Duodenal mucosa (tissue), 2 donors: Measurements from ENCODE around the gene EFCAB8.
"Not testable (repeated sequence)": the region's sequence is repeated elsewhere in the genome, so short reads cannot be mapped to it uniquely, and the experiment has no call there.

Experiments
- H3K27ac ChIP-seq: one replicate; pipeline ENCODE4 v1.7.0; 2013; ENCODE audit warnings: low read depth, low read length
- H3K27me3 ChIP-seq, 2 donors: one replicate each; pipeline ENCODE4 v1.7.0; 2013; ENCODE audit warnings: low read length in 2 of 2, control low read depth in 1 of 2; ENCODE audit not compliant: insufficient read depth in 2 of 2, control insufficient read depth in 1 of 2
- H3K36me3 ChIP-seq, 2 donors: one replicate each; pipeline ENCODE4 v1.7.0; 2013; ENCODE audit warnings: low read length in 2 of 2, control low read depth in 1 of 2; ENCODE audit not compliant: insufficient read depth in 2 of 2, control insufficient read depth in 1 of 2
- H3K4me1 ChIP-seq, 2 donors: one replicate each; pipeline ENCODE4 v1.7.0; 2013; ENCODE audit warnings: low read length in 2 of 2, control low read depth in 1 of 2; ENCODE audit not compliant: insufficient read depth in 2 of 2, control insufficient read depth in 1 of 2
- H3K4me3 ChIP-seq, 2 donors: one replicate each; pipeline ENCODE4 v1.7.0; 2013; ENCODE audit warnings: low read length in 2 of 2, low read depth in 1 of 2
- H3K9ac ChIP-seq, 2 donors: one replicate each; pipeline ENCODE4 v1.7.0; 2013; ENCODE audit warnings: low read length in 2 of 2, low read depth in 1 of 2
- H3K9me3 ChIP-seq, 2 donors: one replicate each; pipeline ENCODE4 v1.7.0; 2013; ENCODE audit warnings: low read length in 2 of 2, control low read depth in 1 of 2; ENCODE audit not compliant: control insufficient read depth in 1 of 2

Gene EFCAB8

GRCh38 chr20:32974204-32975064, 115.7 kb downstream of the EFCAB8 start:
- H3K27ac ChIP-seq, H3K27me3 ChIP-seq, H3K4me3 ChIP-seq, H3K9ac ChIP-seq, H3K36me3 ChIP-seq, H3K9me3 ChIP-seq: not testable (repeated sequence)
- peaks cover 12 to 23% of the 10 kb centered on the region in 2 donors for H3K4me1 ChIP-seq

- not testable (repeated sequence) for H3K4me3 ChIP-seq, H3K27ac ChIP-seq
Measured at GRCh38 chr20:32975121-32975520, 116.4 kb downstream of the EFCAB8 start.

DNA sequence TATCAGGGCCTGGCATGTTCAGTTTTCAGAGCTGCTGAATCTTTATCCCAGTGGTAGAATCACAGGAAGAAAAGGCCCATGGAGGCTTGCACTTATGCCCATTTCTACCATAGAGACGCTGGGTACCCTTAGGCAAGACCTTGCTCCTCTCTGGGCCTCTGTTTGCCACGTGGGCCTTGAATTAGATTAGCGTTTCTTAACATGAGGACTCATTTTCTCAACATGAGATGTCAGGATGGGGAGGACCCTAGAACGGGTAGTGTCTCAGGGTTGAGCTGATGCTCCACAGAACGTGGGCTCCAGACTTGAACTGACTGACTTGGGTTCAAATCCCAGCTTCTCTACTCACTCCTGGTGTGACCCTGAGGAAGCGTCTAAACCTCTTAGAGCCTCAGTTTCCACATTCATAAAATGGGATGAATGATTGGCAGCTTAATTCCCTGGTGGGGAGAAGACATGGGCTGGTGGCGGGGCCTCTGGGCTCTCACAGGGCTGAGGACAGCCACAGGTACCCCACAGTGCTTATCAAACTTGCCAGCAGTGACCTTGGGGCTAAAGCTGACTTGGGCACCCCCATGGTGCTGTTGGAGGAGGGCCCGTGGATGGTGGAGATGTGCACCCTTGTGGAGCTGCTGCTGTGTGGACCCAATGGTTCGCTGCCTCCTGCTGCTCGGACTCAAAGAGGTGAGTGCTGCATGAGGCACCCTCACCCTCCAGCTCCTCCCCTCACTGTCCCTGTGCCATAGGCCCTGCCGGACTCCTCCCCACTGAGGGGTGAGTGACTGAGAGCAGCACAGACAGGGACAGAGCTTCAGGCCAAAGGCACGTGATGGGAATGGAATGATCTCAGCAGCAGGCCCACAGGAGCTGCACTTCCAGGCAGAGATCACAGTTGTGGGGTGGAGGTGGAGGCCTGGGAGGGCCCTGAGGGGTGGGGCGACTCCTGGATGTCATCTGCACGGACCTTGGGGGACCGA, 117.3 kb downstream of the EFCAB8 start:
- no peaks in the 10 kb centered on the region for H3K27me3 ChIP-seq
- no peak overlapping the region for H3K27ac ChIP-seq
- H3K9me3 ChIP-seq, result no peaks in the 10 kb centered on the region
- H3K36me3 ChIP-seq, result no peaks in the 10 kb centered on the region
- H3K9ac ChIP-seq, result no peak overlapping the region
- H3K4me3 ChIP-seq, result no peak overlapping the region
- H3K4me1 ChIP-seq, result peaks cover 7 to 10% of the 10 kb centered on the region in 2 donors

More at GRCh38 chr20:32975121-32975520, 116.4 kb downstream of the EFCAB8 start:
- H3K9me3 ChIP-seq, H3K36me3 ChIP-seq, H3K9ac ChIP-seq, H3K27me3 ChIP-seq: not testable (repeated sequence)
- H3K4me1 ChIP-seq, result peaks cover 10 to 16% of the 10 kb centered on the region in 2 donors

GRCh38 chr20:32976746-32977145, 118.0 kb downstream of the EFCAB8 start:
- Histone ChIP-seq H3K4me1 (peaks cover 5 to 7% of the 10 kb centered on the region in 2 donors), H3K9me3 (no peaks in the 10 kb centered on the region), H3K9ac (no peak overlapping the region), H3K4me3 (no peak overlapping the region), H3K27me3 (no peaks in the 10 kb centered on the region), H3K36me3 (no peaks in the 10 kb centered on the region), H3K27ac (no peak overlapping the region)

DNA sequence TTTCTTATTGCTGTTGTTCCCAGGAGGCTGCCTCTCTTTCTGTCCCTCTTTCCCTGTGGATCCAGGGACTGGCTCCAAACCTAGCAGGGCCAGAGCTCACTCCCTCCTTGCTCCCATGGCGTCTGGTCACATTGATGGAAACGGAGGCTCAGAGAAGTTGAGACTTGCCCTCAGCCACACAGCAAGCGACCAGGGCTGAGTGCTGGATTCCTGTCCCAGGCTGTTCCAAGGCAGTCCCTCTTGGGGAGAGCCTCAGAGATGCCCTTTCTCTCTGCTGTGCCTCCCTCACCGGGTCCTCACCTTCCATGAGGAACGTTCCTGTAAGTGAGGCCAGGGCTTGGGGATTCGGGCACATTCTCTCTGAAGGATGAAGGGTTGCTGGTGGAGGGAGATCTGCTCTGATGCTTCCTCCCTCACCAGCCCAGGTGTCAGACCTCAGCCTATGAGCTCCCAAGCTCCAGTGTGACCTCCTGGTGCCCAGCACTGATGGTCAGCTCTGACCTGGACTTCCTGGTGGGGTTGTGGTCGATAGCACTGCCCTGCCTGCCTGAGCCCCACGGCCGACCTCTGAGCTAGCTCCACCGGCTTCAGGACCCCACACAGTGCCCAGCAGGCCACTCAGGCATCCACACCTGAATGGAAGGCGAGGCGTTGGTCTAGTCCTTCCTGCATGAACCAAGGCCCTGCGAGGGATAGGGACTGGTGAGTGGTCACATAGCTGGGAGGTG, 118.7 kb downstream of the EFCAB8 start:
- Histone ChIP-seq H3K9ac (no peak overlapping the region), H3K36me3 (no peaks in the 10 kb centered on the region), H3K4me3 (no peak overlapping the region), H3K27ac (no peak overlapping the region), H3K4me1 (peaks cover 5 to 7% of the 10 kb centered on the region in 2 donors), H3K9me3 (no peaks in the 10 kb centered on the region), H3K27me3 (no peaks in the 10 kb centered on the region)

- no peaks in the 10 kb centered on the region for H3K27me3 ChIP-seq
- H3K4me1 ChIP-seq, result peaks cover 0 to 2% of the 10 kb centered on the region in 2 donors
- H3K9ac ChIP-seq, result no peak overlapping the region
- H3K9me3 ChIP-seq, result no peaks in the 10 kb centered on the region
- no peaks in the 10 kb centered on the region for H3K36me3 ChIP-seq
- no peak overlapping the region for H3K4me3 ChIP-seq
- H3K27ac ChIP-seq, result no peak overlapping the region
Measured at GRCh38 chr20:32978009-32978335, 119.2 kb downstream of the EFCAB8 start.

DNA sequence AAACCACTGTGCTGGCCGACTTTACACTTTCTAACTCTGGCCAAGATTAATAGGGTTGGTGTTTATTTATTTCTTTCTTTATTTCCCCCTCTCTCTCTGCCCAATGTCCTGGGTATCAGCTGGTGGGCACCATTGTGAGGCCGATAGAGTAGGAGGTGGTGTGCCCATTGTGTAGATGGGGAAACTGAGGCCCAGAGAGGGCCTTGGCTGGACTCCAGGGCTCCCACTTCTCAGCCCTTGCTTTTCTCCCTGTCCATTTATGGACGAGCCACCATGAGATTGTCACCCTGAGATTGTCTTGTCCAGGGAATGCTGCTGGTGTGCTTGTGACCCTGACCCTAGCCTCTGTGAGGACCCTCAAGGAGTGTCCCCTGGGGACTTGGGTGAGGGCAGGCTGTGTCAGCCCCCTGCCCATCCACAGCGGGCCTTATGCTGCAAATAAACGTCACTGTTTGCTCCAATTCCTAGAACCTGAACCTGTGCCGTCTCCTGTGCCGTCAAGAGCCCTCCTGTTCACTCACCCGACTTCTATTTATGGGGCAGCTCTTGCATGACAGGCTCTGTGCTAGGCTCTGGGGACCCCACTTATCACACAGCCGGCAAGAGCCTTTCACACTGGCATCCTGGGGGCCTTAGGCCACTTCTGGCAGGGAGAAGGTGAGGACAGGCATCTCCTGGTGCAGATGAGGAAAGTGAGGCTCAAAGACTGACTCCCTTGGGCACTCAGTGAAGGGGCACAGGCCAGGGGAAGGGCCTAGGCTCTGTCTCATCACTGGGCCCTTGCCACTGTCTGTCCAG, 120.7 kb downstream of the EFCAB8 start:
- Histone ChIP-seq H3K27me3 (no peaks in the 10 kb centered on the region), H3K9me3 (no peaks in the 10 kb centered on the region), H3K4me3 (no peak overlapping the region), H3K4me1 (no peaks in the 10 kb centered on the region), H3K36me3 (no peaks in the 10 kb centered on the region), H3K9ac (no peak overlapping the region), H3K27ac (no peak overlapping the region)

- Histone ChIP-seq H3K36me3 (no peaks in the 10 kb centered on the region), H3K9ac (no peak overlapping the region), H3K27ac (no peak overlapping the region), H3K27me3 (no peaks in the 10 kb centered on the region), H3K4me3 (no peak overlapping the region), H3K9me3 (no peaks in the 10 kb centered on the region), H3K4me1 (no peaks in the 10 kb centered on the region)
Measured at GRCh38 chr20:32980131-32980941, 121.6 kb downstream of the EFCAB8 start.

DNA sequence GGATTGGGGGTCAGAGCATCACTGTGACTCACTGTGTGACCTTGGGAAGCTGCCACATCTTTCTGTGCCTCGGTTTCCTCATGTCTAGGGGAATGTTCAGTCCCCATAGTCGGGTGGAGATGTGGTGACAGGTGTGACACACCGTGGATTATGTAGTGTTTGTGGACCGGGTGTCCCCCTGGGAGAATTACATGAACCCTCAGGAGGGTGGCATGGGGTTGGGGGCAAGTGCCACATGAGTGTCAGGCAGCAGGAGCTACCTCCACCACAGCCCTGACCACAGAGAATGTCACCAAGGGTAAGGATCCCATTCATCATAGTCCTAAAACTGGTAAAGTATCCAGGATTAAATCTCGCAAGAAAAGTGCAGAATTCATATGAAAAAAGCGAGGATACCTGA, 122.3 kb downstream of the EFCAB8 start:
- H3K27ac ChIP-seq, result no peak overlapping the region
- no peaks in the 10 kb centered on the region for H3K9me3 ChIP-seq
- H3K36me3 ChIP-seq, result no peaks in the 10 kb centered on the region
- no peak overlapping the region for H3K4me3 ChIP-seq
- H3K4me1 ChIP-seq, result no peaks in the 10 kb centered on the region
- H3K27me3 ChIP-seq, result no peaks in the 10 kb centered on the region
- H3K9ac ChIP-seq, result no peak overlapping the region
